ENCODE data around the gene CHCHD6.

Gene CHCHD6

GRCh38 chr3:126956866-126957650 lies 253.0 kb downstream of the CHCHD6 start:
- no peak overlapping the region for H3K27ac ChIP-seq (ENCODE audit: low read depth, low read length)
- H3F3A ChIP-seq (ENCODE audit: insufficient read depth) = no peaks in the 10 kb centered on the region
- H3K4me2 ChIP-seq (ENCODE audit: low read depth, low read length, poor library complexity, severe bottlenecking) = no peak overlapping the region
- H3K4me3 ChIP-seq (ENCODE audit: insufficient read depth, low read length, poor library complexity, severe bottlenecking) = no peak overlapping the region
- H3K9me3 ChIP-seq (ENCODE audit: insufficient read depth, low read length) = no peaks in the 10 kb centered on the region
- no peak for TF ChIP-seq CTCF (IDR thresholded peaks at IDR 0.05; ENCODE audit: insufficient read depth, low read length, poor library complexity, severe bottlenecking)
- no peak for TF ChIP-seq EZH2phosphoT487 (conservative IDR thresholded peaks at IDR 0.05; ENCODE audit: low read length)
- H4K20me1 ChIP-seq (ENCODE audit: low read depth, low read length) = no peaks in the 10 kb centered on the region
- no peaks in the 10 kb centered on the region for H3K27me3 ChIP-seq (ENCODE audit: low read length)
- no peaks in the 10 kb centered on the region for H3K79me2 ChIP-seq (ENCODE audit: insufficient read depth, low read length)
- no peak overlapping the region for H3K9ac ChIP-seq (ENCODE audit: low read length)
- no peaks in the 10 kb centered on the region for H3K9me2 ChIP-seq (replicated peaks; ENCODE audit: insufficient read depth, low read length)
- H3K36me3 ChIP-seq (ENCODE audit: low read length) = no peaks in the 10 kb centered on the region
- H2AFZ ChIP-seq (ENCODE audit: low read depth, low read length, severe bottlenecking) = no peak overlapping the region

GRCh38 chr3:126957776-126958637 lies 254.0 kb downstream of the CHCHD6 start:
- H3K9me2 ChIP-seq (replicated peaks; ENCODE audit: insufficient read depth, low read length) = no peaks in the 10 kb centered on the region
- no peak overlapping the region for H3K27ac ChIP-seq (ENCODE audit: low read depth, low read length)
- no peaks in the 10 kb centered on the region for H3F3A ChIP-seq (ENCODE audit: insufficient read depth)
- no peaks in the 10 kb centered on the region for H3K9me3 ChIP-seq (ENCODE audit: insufficient read depth, low read length)
- no peak overlapping the region for H2AFZ ChIP-seq (ENCODE audit: low read depth, low read length, severe bottlenecking)
- H3K4me2 ChIP-seq (ENCODE audit: low read depth, low read length, poor library complexity, severe bottlenecking) = no peak overlapping the region
- H3K4me3 ChIP-seq (ENCODE audit: insufficient read depth, low read length, poor library complexity, severe bottlenecking) = no peak overlapping the region
- no peak overlapping the region for H3K9ac ChIP-seq (ENCODE audit: low read length)
- H3K36me3 ChIP-seq (ENCODE audit: low read length) = no peaks in the 10 kb centered on the region
- no peaks in the 10 kb centered on the region for H3K79me2 ChIP-seq (ENCODE audit: insufficient read depth, low read length)
- TF ChIP-seq EZH2phosphoT487 (conservative IDR thresholded peaks at IDR 0.05; ENCODE audit: low read length) = no peak
- TF ChIP-seq CTCF (IDR thresholded peaks at IDR 0.05; ENCODE audit: insufficient read depth, low read length, poor library complexity, severe bottlenecking) = no peak
- no peaks in the 10 kb centered on the region for H3K27me3 ChIP-seq (ENCODE audit: low read length)
- no peaks in the 10 kb centered on the region for H4K20me1 ChIP-seq (ENCODE audit: low read depth, low read length)

- H3K4me2 ChIP-seq (ENCODE audit: low read depth, low read length, poor library complexity, severe bottlenecking) = no peak overlapping the region
- no peaks in the 10 kb centered on the region for H3K9me2 ChIP-seq (replicated peaks; ENCODE audit: insufficient read depth, low read length)
- no peaks in the 10 kb centered on the region for H3F3A ChIP-seq (ENCODE audit: insufficient read depth)
- H3K79me2 ChIP-seq (ENCODE audit: insufficient read depth, low read length) = no peaks in the 10 kb centered on the region
- H3K9me3 ChIP-seq (ENCODE audit: insufficient read depth, low read length) = no peaks in the 10 kb centered on the region
- H2AFZ ChIP-seq (ENCODE audit: low read depth, low read length, severe bottlenecking) = no peak overlapping the region
- TF ChIP-seq EZH2phosphoT487 (conservative IDR thresholded peaks at IDR 0.05; ENCODE audit: low read length) = no peak
- no peak for TF ChIP-seq CTCF (IDR thresholded peaks at IDR 0.05; ENCODE audit: insufficient read depth, low read length, poor library complexity, severe bottlenecking)
- H4K20me1 ChIP-seq (ENCODE audit: low read depth, low read length) = no peaks in the 10 kb centered on the region
- H3K9ac ChIP-seq (ENCODE audit: low read length) = no peak overlapping the region
- no peak overlapping the region for H3K27ac ChIP-seq (ENCODE audit: low read depth, low read length)
- H3K27me3 ChIP-seq (ENCODE audit: low read length) = no peaks in the 10 kb centered on the region
- no peaks in the 10 kb centered on the region for H3K36me3 ChIP-seq (ENCODE audit: low read length)
- no peak overlapping the region for H3K4me3 ChIP-seq (ENCODE audit: insufficient read depth, low read length, poor library complexity, severe bottlenecking)
Measured at GRCh38 chr3:126958638-126959085, 254.6 kb downstream of the CHCHD6 start.
